Testis (tissue), 5 donors: ENCODE results near the gene DHRS4. TPM values are rescaled to one million over a fixed set of nuclear protein-coding genes. Genes with fewer than 3 reads are reported as not detected.
A peak's percentile ranks its signal among the peaks of the same experiment; 100 is the strongest.

ENCODE experiments used
- DNase-seq: peaks from one replicate; pipeline ENCODE4 v3.0.0-alpha.2; 2019
- H3K27ac ChIP-seq, 2 donors: fragments of 200-600 bp; sonication (generic); one replicate each; pipeline ENCODE4 v1.5.1; 2019
- H3K27me3 ChIP-seq: fragments of 200-600 bp; sonication (generic); one replicate; pipeline ENCODE4 v1.5.1; 2019
- H3K36me3 ChIP-seq: fragments of 200-600 bp; sonication (generic); one replicate; pipeline ENCODE4 v1.5.1; 2017; ENCODE audit warnings: low read depth; ENCODE audit errors: missing control alignments
- H3K4me1 ChIP-seq: fragments of 200-600 bp; sonication (generic); one replicate; pipeline ENCODE4 v1.5.1; 2019
- H3K4me3 ChIP-seq, 2 donors: fragments of 200-600 bp; sonication (generic); one replicate each; pipeline ENCODE4 v1.5.1; 2017 to 2019
- H3K9me3 ChIP-seq: fragments of 200-600 bp; sonication (generic); one replicate; pipeline ENCODE4 v1.5.1; 2017
- POLR2A ChIP-seq: fragments of 450-650 bp; IDR thresholded peaks from one replicate; pipeline ENCODE4 v1.6.1; 2017; ENCODE audit warnings: antibody characterized with exemption, mild to moderate bottlenecking, moderate library complexity
- WGBS, 2 donors: methylation state at CpG; one replicate each; pipeline ENCODE4 v1.1.5; 2018; 5-methylcytosine and 5-hydroxymethylcytosine counted together
- intact Hi-C: fragments of 100-400 bp; cut with DNase I; formaldehyde crosslinking; loops from one replicate; pipeline ENCODE4 v1.15.1; 2023; ENCODE audit warnings: low total_unique reads
- long read RNA-seq, 2 donors: transcript quantifications; one replicate each; lab custom pipeline, GENCODE V29; 2026
- polyA plus RNA-seq: library from polyadenylated mRNA; stranded (reverse); fragments of 350-450 nt; fragmentation: Illumina TruSeq; extraction: RNeasy Lipid Tissue Mini Kit (QIAGEN cat#74804); gene quantifications from one replicate; pipeline ENCODE4 v1.2.3, GENCODE V29; 2014; ENCODE audit warnings: low read depth, low replicate concordance; ENCODE audit not compliant: insufficient read depth
- total RNA-seq, 2 donors: library from RNA; depleted of rRNA; stranded (reverse); fragments of >200 nt; gene quantifications; one replicate each; pipeline ENCODE4 v1.2.3, GENCODE V29; 2016
- TF ChIP-seq, protein P1 (sequence below), 3 experiments: fragments of 450-650 bp in 2 of 3; fragments of 200-600 bp in 1 of 3; sonication (generic) in 1 of 3; IDR thresholded peaks; one replicate each; pipeline ENCODE4 v1.5.1; 2016 to 2019; ENCODE audit warnings: antibody characterized with exemption in 3 of 3, mild to moderate bottlenecking in 2 of 3, moderate library complexity in 1 of 3

Gene DHRS4
- total RNA-seq (10 to 100 TPM; 33.6 to 41.8 TPM), polyA plus RNA-seq (26.0 TPM)
- long read RNA-seq, donor 1, transcript DHRS4-201 (8 exons, 1,443 nt): minor isoform, 9 of 34 reads
- long read RNA-seq, donor 1, transcript DHRS4-203 (5 exons, 727 nt): major isoform, 21 of 34 reads
- long read RNA-seq, donor 1, partial matches to known transcripts: 0 of 34 reads
- long read RNA-seq, donor 1, other reads (novel, unspliced or antisense): 0 of 34 reads
- long read RNA-seq, donor 2, transcript DHRS4-201 (8 exons, 1,443 nt): major isoform, 8 of 18 reads
- long read RNA-seq, donor 2, partial matches to known transcripts: 5 of 18 reads
- long read RNA-seq, donor 2, other reads (novel, unspliced or antisense): 0 of 18 reads

- peak; percentile 88 for DNase-seq
- H3K9me3 ChIP-seq: no peaks in the 10 kb centered on the region
- H3K4me3 ChIP-seq: peak within 1 kb of the TSS; percentile 74 to 75
- 1% methylated on average over 29 to 41 of the region's 44 CpGs for WGBS, 2 donors
- H3K4me1 ChIP-seq: peaks cover 14% of the 10 kb centered on the region
- peak within 1 kb of the TSS; percentile 77 to 84 for H3K27ac ChIP-seq
- TF ChIP-seq, protein P1, sequence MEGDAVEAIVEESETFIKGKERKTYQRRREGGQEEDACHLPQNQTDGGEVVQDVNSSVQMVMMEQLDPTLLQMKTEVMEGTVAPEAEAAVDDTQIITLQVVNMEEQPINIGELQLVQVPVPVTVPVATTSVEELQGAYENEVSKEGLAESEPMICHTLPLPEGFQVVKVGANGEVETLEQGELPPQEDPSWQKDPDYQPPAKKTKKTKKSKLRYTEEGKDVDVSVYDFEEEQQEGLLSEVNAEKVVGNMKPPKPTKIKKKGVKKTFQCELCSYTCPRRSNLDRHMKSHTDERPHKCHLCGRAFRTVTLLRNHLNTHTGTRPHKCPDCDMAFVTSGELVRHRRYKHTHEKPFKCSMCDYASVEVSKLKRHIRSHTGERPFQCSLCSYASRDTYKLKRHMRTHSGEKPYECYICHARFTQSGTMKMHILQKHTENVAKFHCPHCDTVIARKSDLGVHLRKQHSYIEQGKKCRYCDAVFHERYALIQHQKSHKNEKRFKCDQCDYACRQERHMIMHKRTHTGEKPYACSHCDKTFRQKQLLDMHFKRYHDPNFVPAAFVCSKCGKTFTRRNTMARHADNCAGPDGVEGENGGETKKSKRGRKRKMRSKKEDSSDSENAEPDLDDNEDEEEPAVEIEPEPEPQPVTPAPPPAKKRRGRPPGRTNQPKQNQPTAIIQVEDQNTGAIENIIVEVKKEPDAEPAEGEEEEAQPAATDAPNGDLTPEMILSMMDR (IDR thresholded peaks at IDR 0.05): peak; percentile 70 to 92 (median 80)
- TF ChIP-seq POLR2A: no peak
- no peaks in the 10 kb centered on the region for H3K27me3 ChIP-seq
- H3K36me3 ChIP-seq: no peaks in the 10 kb centered on the region
- intact Hi-C loops: no loop called here
These were observed at the start of gene DHRS4 for GRCh38 chr14:23953464-23954278. TSS of gene DHRS4 (plus strand) at chr14:23953770. CDS start at chr14:23953789, 19 bp downstream.

GRCh38 chr14:23910101-23910875 is 43.3 kb upstream of the DHRS4 start:
- TF ChIP-seq, protein P1 (IDR thresholded peaks at IDR 0.05): peak; percentile 18 to 50 (median 38)
- no peak for TF ChIP-seq POLR2A
- 74 to 84% methylated on average over 7 of the region's 7 CpGs for WGBS, 2 donors

DNA sequence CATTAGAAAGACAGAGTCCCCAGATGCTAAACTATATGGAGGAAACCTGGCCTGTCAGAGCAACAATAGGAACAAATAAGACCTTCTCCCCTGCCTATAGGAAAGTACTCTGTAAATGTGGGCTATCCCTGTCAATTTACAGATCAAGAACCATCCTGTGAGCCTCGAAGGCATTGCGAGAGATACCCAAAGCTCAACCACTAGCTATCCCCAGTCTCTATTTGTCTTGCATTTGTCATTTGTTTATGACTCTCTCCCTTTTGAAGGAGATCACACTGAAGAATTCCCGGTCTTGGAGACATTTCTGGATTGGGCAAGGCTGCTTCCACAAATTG is 42.7 kb upstream of the DHRS4 start:
- 96 to 99% methylated on average over 3 of the region's 3 CpGs for WGBS, 2 donors
- no peak overlapping the region for H3K4me3 ChIP-seq
- no peak overlapping the region for H3K27ac ChIP-seq
- H3K4me1 ChIP-seq: peaks cover 1% of the 10 kb centered on the region
- intact Hi-C loops: no loop called here
- no peak for TF ChIP-seq POLR2A
- TF ChIP-seq, protein P1 (IDR thresholded peaks at IDR 0.05): no peak
- no peak for DNase-seq
- no peaks in the 10 kb centered on the region for H3K9me3 ChIP-seq
- H3K27me3 ChIP-seq: no peaks in the 10 kb centered on the region
- no peaks in the 10 kb centered on the region for H3K36me3 ChIP-seq

More at GRCh38 chr14:23910101-23910875, 43.3 kb upstream of the DHRS4 start:
- Histone ChIP-seq H3K4me3 (no peak overlapping the region), H3K4me1 (no peaks in the 10 kb centered on the region), H3K27ac (no peak overlapping the region), H3K27me3 (no peaks in the 10 kb centered on the region), H3K9me3 (no peaks in the 10 kb centered on the region), H3K36me3 (no peaks in the 10 kb centered on the region)
- peak; percentile 34 for DNase-seq
- intact Hi-C loops: no loop called here

DNA sequence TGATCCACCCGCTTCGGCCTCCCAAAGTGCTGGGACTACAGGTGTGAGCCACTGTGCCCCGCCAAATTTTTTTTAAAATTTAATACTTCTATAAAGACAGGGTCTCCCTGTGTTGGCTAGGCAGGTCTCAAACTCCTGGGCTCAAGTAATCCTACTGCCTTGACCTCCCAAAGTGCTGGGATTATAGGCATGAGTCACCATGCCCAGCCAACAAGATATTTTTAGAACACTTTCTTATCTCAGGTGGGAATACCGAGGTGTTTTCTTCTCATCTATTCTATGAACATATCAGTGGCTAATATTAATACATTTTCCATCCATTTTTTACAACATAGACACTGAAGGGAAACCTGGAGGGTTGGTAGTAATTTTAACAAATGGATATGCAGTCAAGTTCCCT is 38.0 kb upstream of the DHRS4 start:
- no peaks in the 10 kb centered on the region for H3K27me3 ChIP-seq
- intact Hi-C loops: no loop called here
- no peak for TF ChIP-seq POLR2A
- TF ChIP-seq, protein P1 (IDR thresholded peaks at IDR 0.05): no peak
- no peaks in the 10 kb centered on the region for H3K9me3 ChIP-seq
- 83 to 92% methylated on average over 4 of the region's 4 CpGs for WGBS, 2 donors
- peaks cover 13% of the 10 kb centered on the region for H3K4me1 ChIP-seq
- no peak overlapping the region for H3K4me3 ChIP-seq
- H3K27ac ChIP-seq: peak overlapping the region in 1 of 2 donors; percentile 66
- H3K36me3 ChIP-seq: no peaks in the 10 kb centered on the region
- no peak for DNase-seq
